ENCODE results near the gene SUMO4.
A peak's percentile ranks its signal among the peaks of the same experiment; 100 is the strongest.
"Not testable (repeated sequence)": the region's sequence is repeated elsewhere in the genome, so short reads cannot be mapped to it uniquely, and the experiment has no call there.

The SUMO4 gene

DNA sequence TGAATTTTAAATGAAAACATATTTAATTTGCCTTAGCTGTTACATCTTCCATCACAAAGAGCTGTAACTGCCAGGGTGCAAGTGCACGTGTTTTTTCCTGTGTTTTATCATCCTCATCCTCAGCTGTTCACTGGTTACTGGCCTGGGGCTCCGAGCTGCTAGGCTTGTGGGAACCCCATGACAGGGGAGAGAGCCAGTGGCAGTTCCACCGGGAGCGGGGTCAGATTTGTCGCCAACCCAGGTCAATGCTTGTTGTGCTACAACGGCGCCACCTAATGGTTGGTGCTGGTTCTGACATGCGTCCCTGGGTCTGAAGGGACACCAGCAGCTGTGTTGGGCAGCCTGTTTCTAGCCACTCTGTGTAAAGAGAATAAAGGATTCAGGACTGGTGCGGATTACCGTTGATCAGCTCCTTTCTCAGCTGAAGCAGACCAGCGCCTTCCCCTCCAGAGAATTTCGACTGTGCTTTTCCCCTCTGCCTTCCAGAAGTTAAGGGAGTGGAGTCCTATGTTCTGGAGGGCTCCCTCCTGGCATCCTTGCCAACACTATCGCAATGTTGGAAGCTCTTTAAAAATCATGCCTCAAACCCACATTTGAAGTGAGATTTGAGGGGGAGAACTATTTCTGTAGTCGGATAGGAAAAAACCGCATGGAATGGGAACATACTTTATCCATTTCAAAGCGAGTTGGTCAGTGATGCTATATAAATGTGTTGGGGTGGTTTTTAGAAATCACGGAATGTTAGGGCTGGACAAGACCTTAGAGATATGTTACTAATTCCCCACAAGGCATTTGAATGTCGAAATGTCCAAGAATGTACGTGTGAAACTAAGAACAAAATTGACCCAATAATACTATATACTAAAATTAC is 32.1 kb downstream of the SUMO4 start:
- peak; percentile 79 for DNase-seq (ENCODE audit: low spot score)

DNA sequence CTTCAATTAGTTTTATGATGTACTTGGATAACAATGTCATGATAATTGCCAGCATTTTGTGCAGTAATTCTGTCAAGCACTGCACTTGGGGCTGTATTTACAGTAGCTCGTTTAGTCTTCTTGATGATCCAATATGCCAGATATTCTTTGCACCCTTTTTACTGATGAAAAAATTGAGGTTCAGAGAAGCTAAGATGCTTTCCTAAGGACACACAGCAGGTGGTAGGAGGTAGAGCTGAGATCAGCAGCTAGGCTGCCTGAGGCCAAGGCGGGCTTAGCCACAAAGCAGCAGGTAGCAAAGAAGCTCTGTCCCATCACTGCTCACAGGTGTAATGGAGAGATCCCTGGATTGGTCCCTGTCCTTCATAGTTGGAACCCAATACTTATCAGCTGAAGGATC is 33.3 kb downstream of the SUMO4 start:
- DNase-seq (ENCODE audit: low spot score): no peak

DNA sequence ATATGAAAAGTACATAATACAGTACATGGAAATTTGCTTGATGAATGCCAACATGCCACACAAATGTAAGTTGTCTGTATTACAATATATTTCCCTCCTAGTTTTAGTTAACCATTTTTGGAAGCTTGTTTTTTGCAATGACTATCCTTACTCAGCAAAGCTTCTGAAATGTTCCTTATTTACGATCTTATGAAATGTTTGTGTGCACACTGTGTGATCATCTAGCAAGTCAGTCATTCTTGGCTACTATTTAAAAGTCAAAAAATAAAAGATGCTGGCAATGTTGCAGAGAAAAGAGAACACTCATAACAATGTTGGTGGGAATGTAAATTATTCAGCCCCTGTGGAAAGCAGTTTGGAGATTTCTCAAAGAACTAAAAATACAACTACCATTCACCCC is 33.8 kb downstream of the SUMO4 start:
- DNase-seq (ENCODE audit: low spot score): no peak

DNA sequence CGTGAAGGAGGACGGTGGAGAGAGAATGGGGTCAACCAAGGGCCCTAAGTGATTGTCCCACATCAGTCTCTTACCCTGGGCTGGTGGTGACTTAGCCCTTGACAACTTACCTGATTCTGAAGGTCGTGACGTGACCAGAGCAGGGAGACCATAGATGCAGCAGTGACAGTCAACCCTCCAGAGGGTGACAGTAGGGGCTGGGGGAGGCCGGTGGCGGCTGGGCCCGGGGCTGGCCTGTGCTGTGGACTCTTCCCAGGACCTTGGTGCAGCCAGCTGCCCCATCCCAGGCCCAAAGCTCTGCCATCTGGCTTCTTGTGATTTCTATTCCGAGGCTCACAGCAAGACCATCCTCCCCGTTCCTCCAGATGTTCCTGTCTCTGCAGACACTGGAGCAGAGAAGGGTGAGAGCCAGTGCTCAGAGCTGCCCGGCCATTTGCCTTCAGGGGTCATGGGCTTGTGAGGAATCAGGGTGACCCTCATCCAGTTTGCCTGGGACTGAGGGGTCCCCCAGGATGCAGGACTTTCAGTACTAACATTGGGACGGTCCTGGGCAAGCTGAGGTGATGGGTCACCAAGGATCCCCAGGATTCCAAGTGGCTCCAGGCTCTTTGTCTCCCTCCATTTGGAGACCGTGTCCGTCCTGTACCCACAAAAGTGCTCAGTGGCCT is 36.0 kb downstream of the SUMO4 start:
- no peak for DNase-seq (ENCODE audit: low spot score)

DNA sequence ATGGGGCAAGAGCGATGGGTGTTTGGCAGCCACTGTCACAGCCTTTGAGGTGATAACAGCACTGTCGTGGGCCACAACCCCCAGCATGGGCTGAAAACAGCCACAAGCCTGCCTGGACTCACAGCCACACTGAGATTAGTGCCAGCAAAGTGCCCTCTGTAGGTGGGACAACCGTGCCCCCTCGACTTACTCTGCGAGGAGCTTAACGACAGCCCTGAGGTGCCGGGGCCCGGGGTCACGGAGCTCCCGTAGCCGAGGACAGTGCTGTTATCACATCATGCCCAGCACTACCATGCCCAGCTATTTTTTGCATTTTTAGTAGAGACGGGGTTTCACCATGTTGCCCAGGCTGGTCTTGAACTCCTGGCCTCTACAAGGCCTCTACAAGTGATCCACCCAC is 36.6 kb downstream of the SUMO4 start:
- DNase-seq (ENCODE audit: low spot score): no peak

DNA sequence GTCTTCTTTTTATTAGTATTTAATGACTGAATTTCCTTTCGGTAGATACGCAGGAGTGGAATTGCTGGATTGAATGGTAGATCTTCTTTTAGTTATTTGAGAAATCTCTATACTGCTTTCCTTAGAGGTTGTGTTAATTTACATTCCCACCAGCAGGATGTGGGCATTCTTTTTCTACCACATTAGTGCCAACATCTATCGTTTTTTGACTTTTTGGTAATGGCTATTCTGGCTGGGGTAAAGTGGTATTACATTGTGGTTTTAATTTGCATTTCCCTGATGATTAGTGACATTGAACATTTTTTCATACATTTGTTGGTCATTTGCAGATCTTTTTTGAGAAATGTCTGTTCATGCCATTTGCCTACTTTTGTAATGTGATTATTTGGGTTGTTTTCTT is 37.1 kb downstream of the SUMO4 start:
- DNase-seq (ENCODE audit: low spot score): no peak

DNA sequence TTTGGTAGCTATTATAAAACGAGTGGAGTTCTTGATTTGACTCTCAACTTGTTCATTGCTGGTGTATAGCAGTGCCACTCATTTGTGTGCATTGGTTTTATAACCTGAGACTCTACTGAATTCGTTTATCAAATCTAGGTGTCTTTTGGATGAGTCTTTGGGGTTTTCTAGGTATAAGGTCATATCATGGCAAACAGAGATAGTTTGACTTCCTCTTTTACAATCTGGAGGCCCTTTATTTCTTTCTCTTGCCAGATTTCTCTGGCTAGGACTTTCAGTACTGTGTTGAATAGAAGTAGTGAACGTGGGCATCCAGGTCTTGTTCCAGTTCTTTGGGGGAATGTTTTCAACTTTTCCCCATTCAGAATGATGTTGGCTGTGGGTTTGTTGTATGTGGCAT is 38.8 kb downstream of the SUMO4 start:
- no peak for DNase-seq (ENCODE audit: low spot score)

DNA sequence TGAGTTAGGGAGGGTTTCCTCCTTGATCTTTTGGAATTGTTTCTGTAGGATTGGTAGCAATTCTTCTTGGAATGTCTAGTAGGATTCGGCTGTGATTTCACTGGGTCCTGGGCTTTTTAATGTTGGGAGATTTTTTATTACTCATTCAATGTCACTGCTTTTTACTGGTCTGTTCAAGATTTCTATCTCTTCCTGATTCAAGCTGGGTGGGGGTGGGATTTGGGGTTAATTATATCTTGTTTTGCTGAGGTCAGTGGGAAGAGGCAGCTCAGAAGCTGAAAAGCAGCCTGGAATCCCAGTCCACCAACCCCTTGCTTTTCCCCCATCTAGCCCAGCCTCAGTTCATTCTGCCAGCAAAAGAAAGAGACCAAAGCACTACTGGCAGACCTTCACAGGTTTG is 39.6 kb downstream of the SUMO4 start:
- DNase-seq (ENCODE audit: low spot score): no peak

DNA sequence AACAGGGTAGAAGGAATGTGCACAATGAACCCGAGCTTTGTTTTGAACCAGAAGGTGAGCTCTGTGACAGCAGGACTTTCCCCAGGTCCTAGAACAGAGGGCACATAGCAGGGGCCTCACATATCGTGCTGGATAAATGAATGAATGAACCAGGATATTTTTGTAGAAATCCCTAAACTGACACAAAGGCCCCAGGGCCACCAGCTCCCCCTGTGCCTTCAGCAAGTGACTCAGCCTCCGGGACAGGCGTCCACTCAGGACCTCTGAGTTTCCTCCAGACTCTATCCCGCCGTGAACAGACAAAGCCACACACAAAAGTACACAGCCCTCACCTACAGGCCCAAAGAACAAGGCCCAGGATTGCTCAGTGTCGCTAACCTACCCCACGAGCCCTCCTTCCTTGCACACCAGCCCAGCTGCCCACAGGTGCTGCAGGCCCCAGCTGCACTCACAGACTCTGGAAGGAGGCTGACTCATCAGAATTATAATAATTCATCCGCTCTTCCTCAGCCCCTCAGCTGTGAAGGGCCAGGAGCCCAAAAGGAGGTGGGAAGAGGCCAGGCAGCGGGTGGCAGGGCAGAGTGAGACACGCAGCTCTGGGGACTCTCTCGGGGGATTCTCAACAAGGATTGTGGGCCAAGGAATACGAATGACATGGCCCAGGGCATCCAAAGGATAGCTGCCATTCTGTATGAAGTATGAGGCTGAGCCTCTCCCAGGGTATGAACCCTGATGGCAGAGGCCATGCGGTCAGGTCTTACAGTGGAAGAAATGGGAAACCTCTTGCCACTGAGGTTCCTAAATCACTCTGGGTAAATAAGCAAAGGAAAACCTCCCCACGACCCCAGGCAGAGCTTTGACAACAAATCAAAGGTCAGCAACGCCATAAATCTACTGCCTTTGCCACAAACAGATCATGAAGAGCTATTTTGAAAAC is 40.9 kb downstream of the SUMO4 start:
- no peak for DNase-seq (ENCODE audit: low spot score)

DNA sequence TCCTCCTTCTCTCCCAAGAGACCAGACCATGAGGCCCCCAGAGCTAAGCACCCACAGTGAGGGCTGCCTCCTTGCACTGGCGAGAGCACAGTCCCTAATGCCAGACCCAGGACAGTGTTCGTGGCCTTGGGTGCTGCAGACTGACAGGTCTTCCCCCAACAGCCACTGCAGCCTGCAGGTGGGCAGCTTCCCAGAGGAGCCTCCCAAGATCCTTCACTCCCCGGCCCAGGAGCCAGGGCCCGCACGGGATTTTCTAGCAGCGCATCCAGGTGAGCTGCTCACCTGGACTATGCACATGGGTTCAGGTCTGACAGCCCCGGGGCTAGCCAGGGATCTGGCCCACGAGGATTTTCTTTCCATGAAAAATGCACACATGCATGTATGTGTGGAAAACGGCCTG is 41.7 kb downstream of the SUMO4 start:
- no peak for DNase-seq (ENCODE audit: low spot score)

DNA sequence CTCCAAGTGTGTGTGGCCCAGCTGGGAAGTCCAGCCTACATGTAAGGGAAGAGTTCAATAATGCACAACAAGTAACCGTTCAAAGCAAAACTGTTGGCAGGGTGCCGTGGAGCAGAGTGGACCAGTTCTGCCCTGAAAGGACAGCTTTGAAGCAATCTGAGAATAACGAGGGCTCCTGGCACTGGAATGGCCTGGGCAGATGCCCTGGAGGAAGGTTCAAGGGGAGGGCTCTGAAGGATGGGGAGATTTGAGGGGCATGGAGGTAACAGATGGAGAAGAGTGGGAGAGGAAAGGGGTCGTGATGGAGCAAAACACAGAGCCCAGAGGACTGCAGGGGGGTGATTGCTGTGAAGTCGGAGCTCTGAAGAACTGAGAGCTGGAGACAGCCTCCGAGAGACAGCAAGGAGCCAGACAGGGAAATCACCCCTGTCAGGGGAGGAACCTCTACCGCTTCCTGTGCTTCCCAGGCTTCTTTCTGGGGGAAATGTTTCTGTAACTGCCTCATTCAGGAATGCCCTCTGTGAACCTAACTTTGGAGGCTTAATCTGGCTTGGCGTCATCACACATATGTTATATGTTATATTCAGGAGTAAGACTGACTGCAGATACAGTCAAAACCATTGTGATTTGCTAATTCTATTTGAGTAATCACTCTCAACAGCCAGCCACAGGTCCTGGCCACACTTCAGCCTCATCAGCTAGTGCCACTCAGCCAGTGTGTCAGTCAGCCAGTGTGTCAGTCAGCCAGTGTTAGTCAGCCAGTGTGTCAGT is 43.5 kb downstream of the SUMO4 start:
- DNase-seq (ENCODE audit: low spot score): no peak

DNA sequence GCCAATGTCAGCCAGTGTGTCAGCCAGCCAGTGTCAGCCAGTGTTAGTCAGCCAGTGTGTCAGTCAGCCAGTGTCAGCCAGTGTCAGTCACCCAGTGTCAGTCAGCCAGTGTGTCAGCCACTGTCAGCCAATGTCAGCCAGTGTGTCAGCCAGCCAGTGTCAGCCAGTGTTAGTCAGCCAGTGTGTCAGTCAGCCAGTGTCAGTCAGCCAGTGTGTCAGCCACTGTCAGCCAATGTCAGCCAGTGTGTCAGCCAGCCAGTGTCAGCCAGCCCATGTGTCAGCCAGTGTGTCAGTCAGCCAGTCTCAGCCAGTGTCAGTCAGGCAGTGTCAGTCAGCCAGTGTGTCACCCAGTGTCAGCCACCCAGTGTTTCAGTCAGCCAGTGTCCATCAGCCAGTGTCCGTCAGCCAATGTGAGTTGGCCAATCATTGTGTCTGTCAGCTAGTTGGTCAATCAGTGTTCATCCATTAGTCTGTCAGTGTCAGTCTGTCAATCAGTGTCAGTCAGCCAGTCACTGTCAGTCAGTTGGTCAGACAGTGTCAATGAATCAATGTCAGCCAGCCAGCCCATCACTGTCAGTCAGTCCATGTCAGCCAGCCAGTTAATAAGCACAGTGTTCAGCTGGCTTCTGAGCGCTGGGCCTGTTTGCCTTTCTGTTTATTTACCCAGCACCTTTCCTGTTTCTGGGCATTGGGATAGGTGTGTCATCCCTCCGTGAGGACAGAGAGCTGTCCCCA is 44.5 kb downstream of the SUMO4 start:
- not testable (repeated sequence) for DNase-seq (ENCODE audit: low spot score)

DNA sequence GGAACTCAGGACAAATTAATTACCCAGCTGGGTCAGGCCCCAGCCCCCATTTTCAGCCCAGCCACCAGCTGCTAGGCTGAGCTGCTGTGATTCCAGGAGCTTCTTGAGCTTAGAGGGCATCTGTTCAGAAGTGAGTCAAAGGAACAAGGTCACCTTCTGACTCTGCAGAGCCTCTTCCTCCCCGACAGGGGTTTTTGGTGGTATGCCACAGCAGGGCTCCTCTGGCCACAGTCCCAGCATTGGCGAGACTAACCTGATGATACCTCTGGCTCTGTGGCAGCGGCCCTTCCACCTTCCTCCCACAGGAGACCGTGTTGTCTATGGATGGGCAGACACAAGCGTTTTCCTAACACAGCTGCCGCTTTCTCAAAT is 45.0 kb downstream of the SUMO4 start:
- DNase-seq (ENCODE audit: low spot score): no peak

DNA sequence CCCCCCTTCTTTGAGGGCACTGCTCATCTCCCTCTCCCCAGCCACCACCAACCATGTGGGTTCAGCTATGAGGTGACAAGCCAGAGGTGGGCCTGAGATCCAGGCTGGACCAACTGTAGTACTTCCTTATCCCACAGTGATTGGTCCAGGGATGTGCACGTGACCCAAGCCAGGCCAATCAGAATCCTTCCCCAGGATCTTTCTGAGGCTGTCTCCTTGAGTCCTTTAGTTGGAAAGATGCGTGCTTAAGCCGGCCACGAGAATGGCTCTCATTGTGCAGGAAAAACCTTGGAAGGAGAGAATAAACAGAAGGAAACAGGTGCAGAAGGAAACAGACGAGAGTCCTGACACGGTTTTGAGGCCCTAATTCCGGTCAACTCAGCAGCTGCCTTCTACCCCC is 45.5 kb downstream of the SUMO4 start:
- no peak for DNase-seq (ENCODE audit: low spot score)

DNA sequence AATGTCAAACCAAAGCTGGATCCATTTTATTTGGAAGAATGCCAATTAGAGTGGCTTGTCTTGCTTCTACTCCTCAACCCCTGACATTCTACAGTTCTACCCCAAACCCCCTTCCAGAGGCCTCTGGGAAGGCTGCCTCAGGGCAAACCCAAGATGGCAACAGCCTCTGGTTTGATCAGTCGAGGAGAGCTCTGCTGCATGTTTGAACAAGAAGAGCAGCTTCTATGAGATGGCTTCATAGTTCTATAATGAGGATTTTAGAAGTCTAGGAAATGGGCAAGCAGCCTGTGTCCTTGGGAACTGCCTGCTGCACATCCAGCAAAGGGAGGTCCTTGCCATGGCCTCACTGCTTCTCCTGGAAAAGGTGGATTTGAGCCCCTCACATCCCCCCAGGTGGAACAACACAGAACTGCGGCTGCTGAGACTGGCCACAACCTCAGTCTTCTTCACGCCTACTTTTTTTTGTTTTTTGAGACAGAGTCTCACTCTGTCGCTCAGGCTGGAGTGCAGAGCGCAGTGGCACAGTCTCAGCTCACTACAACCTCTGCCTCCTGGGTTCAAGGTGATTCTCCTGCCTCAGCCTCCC is 46.8 kb downstream of the SUMO4 start:
- no peak for DNase-seq (ENCODE audit: low spot score)

DNA sequence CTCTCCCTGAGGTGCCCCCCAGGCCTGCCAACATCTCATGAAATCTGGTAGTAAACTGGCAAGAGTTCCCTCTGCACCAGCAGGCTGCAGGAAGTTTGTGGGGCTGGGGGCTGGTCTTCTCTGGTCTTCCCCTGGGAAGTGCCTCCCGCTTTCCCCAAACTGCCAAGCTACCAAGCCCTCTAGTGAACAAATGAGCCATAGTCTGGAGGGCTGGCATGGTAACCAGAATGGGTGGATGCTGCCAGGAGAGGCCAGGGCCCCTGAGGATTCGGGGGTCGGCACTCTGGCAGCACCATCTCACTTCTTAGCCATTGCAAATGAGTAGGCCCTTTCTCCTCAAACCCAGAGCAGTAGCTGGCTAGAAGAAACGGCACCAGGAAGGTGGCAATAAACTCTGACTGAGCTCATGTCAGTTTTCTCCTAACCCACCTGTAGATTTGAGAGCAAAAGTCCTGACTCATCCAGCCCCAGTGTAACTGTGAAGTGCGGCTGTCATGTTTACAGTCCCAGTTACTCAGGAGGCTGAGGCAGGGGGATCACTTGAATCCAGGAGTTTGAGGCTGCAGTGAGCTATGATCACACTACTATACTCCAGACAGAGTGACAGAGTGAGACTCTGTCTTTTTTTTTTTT is 48.9 kb downstream of the SUMO4 start:
- DNase-seq (ENCODE audit: low spot score): no peak

DNA sequence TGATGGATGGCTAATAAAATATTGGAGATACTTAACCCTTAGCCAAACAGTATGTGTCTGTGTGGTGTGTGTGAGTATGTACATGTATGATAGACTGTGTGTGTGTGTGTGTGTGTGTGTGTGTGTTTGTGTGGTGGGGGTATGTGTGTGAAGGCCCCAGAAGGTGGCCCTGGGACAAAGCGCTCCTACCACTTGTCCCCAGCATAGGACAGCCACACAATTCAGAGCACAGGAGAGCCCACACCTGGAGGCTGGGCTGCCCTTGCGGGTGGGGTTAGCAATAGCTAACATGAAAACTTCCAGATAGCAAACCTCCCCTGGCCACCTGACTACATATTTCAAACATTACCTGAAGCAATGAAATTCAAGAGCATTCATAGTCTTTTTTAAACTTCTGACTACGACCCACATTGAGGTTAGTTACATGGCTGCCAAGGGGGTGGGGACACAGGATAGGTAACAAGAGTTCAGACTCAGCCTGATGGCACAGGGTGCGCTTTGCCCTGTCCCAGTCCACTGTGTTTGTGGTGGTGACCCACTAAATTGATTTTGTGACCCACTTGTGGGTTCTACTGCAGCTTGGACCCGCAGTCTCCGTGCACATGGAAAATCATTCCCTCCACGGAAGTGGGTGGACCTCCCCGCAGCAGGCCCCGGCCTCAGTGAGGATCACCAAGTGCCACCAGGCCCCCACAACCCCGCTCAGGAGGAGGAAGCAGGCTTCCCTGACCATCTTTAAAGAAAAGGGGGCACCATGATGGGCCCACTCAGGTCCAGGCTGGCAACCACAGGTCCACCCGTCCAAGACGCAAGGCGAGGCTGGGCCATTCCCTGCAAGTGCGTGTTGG is 50.0 kb downstream of the SUMO4 start:
- DNase-seq (ENCODE audit: low spot score): no peak
